GM23338 (cell line): Measurements from ENCODE around the gene ULK4. TPM values are rescaled to one million over a fixed set of nuclear protein-coding genes. Genes with fewer than 3 reads are reported as not detected.
A peak's percentile ranks its signal among the peaks of the same experiment; 100 is the strongest.

Experiments used
- ATAC-seq: fragments of 200-7000 bp; cut with Tn5 transposase; 3 replicates; pipeline ENCODE4 v1.9.1; 2020
- DNase-seq: peaks from one replicate; pipeline ENCODE4 v3.0.0-alpha.2; 2015; ENCODE audit warnings: low spot score
- H2AFZ ChIP-seq: fragments of 200-600 bp; sonication (generic); 2 replicates; pipeline ENCODE4 v1.8.0; 2016; ENCODE audit warnings: antibody characterized with exemption, mild to moderate bottlenecking, moderate library complexity
- H3F3A ChIP-seq: fragments of 200-600 bp; sonication (generic); replicated peaks from 2 replicates; pipeline ENCODE4 v1.8.0; 2017; ENCODE audit warnings: antibody characterized with exemption, mixed run types, low read depth
- H3K27ac ChIP-seq: fragments of 200-600 bp; sonication (generic); 2 replicates; pipeline ENCODE4 v1.6.1; 2016; ENCODE audit warnings: low read depth
- H3K27me3 ChIP-seq: fragments of 200-600 bp; sonication (generic); 2 replicates; pipeline ENCODE4 v1.8.0; 2016; ENCODE audit warnings: mild to moderate bottlenecking, mixed run types, moderate library complexity; ENCODE audit not compliant: insufficient read depth
- H3K36me3 ChIP-seq: fragments of 200-600 bp; sonication (generic); 2 replicates; pipeline ENCODE4 v1.8.0; 2016; ENCODE audit warnings: mild to moderate bottlenecking; ENCODE audit not compliant: insufficient read depth
- H3K4me1 ChIP-seq: fragments of 200-600 bp; sonication (generic); 2 replicates; pipeline ENCODE4 v1.8.0; 2016; ENCODE audit warnings: mild to moderate bottlenecking, moderate library complexity; ENCODE audit not compliant: insufficient read depth
- H3K4me2 ChIP-seq: fragments of 200-600 bp; sonication (generic); 2 replicates; pipeline ENCODE4 v1.7.1; 2017; ENCODE audit warnings: mixed run types
- H3K4me3 ChIP-seq: fragments of 200-600 bp; sonication (generic); 2 replicates; pipeline ENCODE4 v1.6.1; 2016; ENCODE audit warnings: mixed run types
- H3K79me2 ChIP-seq: fragments of 200-600 bp; sonication (generic); replicated peaks from 2 replicates; pipeline ENCODE4 v1.8.0; 2017; ENCODE audit warnings: mild to moderate bottlenecking; ENCODE audit not compliant: insufficient read depth
- H3K9me2 ChIP-seq: fragments of 200-600 bp; sonication (generic); 2 replicates; pipeline ENCODE4 v1.8.0; 2017; ENCODE audit not compliant: insufficient read depth
- H4K20me1 ChIP-seq: fragments of 200-600 bp; sonication (generic); replicated peaks from 2 replicates; pipeline ENCODE4 v1.8.0; 2017; ENCODE audit warnings: mild to moderate bottlenecking; ENCODE audit not compliant: insufficient read depth
- H3K27ac Mint-ChIP-seq: 2 replicates; pipeline ENCODE4 v1.8.0; 2020; ENCODE audit warnings: inconsistent platforms, mild to moderate bottlenecking, moderate library complexity, mixed read lengths
- H3K27me3 Mint-ChIP-seq: 3 replicates; pipeline ENCODE4 v1.8.0; 2022; ENCODE audit warnings: low read depth, mild to moderate bottlenecking, moderate library complexity, mixed read lengths, inconsistent platforms; ENCODE audit not compliant: insufficient read depth, poor library complexity
- H3K36me3 Mint-ChIP-seq: 3 replicates; pipeline ENCODE4 v1.8.0; 2021; ENCODE audit warnings: low read depth, mild to moderate bottlenecking, inconsistent platforms, moderate library complexity, mixed read lengths
- H3K4me1 Mint-ChIP-seq: 3 replicates; pipeline ENCODE4 v1.8.0; 2020; ENCODE audit warnings: mild to moderate bottlenecking, inconsistent platforms, mixed read lengths
- H3K4me3 Mint-ChIP-seq: 3 replicates; pipeline ENCODE4 v1.8.0; 2021; ENCODE audit warnings: moderate library complexity, mild to moderate bottlenecking, inconsistent platforms, mixed read lengths
- H3K9me3 Mint-ChIP-seq: 3 replicates; pipeline ENCODE4 v1.8.0; 2020; ENCODE audit warnings: moderate library complexity, mild to moderate bottlenecking, inconsistent platforms, mixed read lengths
- CREB1 ChIP-seq: fragments of 250-450 bp; sonication (Bioruptor Pico); IDR thresholded peaks from 2 replicates; pipeline ENCODE4 v1.5.0; 2020; ENCODE audit warnings: low read depth, mild to moderate bottlenecking, moderate library complexity
- EZH2 ChIP-seq: fragments of 200-600 bp; sonication (generic); IDR thresholded peaks from one replicate; pipeline ENCODE4 v1.8.0; 2017; ENCODE audit warnings: antibody characterized with exemption, mild to moderate bottlenecking, low read depth; ENCODE audit not compliant: unreplicated experiment
- EZH2phosphoT487 ChIP-seq: fragments of 200-600 bp; sonication (generic); IDR thresholded peaks from one replicate; pipeline ENCODE4 v1.8.1; 2018; ENCODE audit warnings: antibody characterized with exemption; ENCODE audit not compliant: unreplicated experiment
- JUNB ChIP-seq: IDR thresholded peaks from one replicate; pipeline ENCODE4 v1.6.1; 2016; ENCODE audit warnings: antibody characterized with exemption; ENCODE audit not compliant: unreplicated experiment
- NANOG ChIP-seq: IDR thresholded peaks from 2 replicates; pipeline ENCODE4 v1.6.1; 2016; ENCODE audit warnings: antibody characterized with exemption, borderline replicate concordance
- POLR2AphosphoS5 ChIP-seq: IDR thresholded peaks from 2 replicates; pipeline ENCODE4 v1.6.1; 2016; ENCODE audit warnings: antibody characterized with exemption, low read depth
- STAT1 ChIP-seq: IDR thresholded peaks from one replicate; pipeline ENCODE4 v1.6.1; 2016; ENCODE audit warnings: antibody characterized with exemption; ENCODE audit not compliant: unreplicated experiment
- ZNF114 ChIP-seq: fragments of 250-450 bp; sonication (Bioruptor Pico); IDR thresholded peaks from 2 replicates; pipeline ENCODE4 v1.5.0; 2020; ENCODE audit warnings: mild to moderate bottlenecking, moderate library complexity
- polyA plus RNA-seq: library from polyadenylated mRNA; unstranded; fragments of >200 nt; fragmentation: Nextera tagmentation; extraction: Ambion mirVana; gene quantifications from 2 replicates; pipeline ENCODE4 v1.2.1, GENCODE V29; 2016
- total RNA-seq: library from RNA; depleted of rRNA; stranded (reverse); fragments of >200 nt; shearing (Covaris generic); gene quantifications from 2 replicates; pipeline ENCODE4 v1.2.3, GENCODE V29; 2014
- TF ChIP-seq, protein P1 (sequence below), 2 experiments: fragments of 200-600 bp in 1 of 2; sonication (generic) in 1 of 2; conservative IDR thresholded peaks; 2 replicates each; pipeline versions ENCODE4 v1.5.1 to v1.6.1; 2016 to 2017; ENCODE audit warnings: antibody characterized with exemption in 2 of 2, low read depth in 2 of 2, mild to moderate bottlenecking in 2 of 2, moderate library complexity in 1 of 2
- TF ChIP-seq, protein P2 (sequence below): IDR thresholded peaks from 2 replicates; pipeline ENCODE4 v1.6.1; 2016; ENCODE audit warnings: antibody characterized with exemption
- TF ChIP-seq, protein P3 (sequence below): IDR thresholded peaks from one replicate; pipeline ENCODE4 v1.6.1; 2018; ENCODE audit warnings: antibody characterized with exemption; ENCODE audit not compliant: unreplicated experiment

Gene ULK4
- total and polyA plus RNA-seq, 2 experiments from 2014 or later = 20.8 to 41.4 TPM

DNA sequence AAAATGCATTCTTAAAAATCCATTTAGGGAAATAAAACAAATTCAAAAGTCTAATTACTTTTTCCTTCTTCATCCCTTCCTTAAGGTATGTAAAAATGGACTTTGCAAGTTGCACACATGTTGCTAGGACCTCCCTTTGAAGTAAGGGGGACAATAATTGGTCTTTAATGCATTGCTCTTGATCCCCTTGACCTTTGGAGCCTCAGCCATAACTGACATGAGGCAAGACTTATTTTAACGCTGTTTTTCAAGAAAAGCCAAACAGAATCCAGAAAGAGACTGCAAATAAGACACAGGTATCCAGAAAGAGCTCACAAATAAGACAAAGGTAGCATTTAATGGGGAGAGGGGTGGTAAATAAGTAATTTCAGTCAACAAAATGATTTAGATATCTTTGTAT is 301.4 kb downstream of the ULK4 start (continued):
- TF ChIP-seq, protein P1, sequence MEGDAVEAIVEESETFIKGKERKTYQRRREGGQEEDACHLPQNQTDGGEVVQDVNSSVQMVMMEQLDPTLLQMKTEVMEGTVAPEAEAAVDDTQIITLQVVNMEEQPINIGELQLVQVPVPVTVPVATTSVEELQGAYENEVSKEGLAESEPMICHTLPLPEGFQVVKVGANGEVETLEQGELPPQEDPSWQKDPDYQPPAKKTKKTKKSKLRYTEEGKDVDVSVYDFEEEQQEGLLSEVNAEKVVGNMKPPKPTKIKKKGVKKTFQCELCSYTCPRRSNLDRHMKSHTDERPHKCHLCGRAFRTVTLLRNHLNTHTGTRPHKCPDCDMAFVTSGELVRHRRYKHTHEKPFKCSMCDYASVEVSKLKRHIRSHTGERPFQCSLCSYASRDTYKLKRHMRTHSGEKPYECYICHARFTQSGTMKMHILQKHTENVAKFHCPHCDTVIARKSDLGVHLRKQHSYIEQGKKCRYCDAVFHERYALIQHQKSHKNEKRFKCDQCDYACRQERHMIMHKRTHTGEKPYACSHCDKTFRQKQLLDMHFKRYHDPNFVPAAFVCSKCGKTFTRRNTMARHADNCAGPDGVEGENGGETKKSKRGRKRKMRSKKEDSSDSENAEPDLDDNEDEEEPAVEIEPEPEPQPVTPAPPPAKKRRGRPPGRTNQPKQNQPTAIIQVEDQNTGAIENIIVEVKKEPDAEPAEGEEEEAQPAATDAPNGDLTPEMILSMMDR (conservative IDR thresholded peaks at IDR 0.05; ENCODE audit: low read depth in 2 of 2) = no peak

DNA sequence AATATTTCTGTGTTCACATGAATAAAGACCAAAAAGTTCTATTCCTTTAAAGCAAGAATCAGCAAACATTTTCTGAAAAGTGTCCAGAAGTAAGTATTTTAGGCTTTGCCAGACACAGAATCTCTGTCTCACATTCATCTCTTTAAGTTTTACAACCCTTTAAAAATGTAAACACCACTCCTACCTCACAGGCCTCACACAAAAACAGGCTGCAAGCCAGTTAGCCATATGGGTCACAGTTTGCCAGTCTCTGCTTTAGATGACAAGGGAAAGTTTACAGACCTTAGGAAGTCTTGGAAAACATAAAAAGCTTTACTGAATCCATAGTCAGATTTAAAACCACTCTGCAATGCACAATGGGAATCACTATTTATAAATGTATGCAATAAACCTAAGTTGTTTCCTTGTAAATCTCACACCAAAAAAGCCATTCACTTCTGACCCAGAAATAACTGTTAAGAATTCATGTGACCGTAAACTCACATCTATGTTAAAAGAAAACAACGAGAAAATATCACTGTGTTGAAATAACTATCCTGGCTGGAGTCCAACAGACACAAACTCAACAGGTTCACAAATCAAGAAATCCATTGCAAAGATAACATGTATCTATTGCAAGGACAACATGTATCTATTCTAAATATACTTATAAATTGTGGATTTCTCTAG is 308.2 kb downstream of the ULK4 start:
- peaks cover 2% of the 10 kb centered on the region; the same call in 1 of the 2 replicates for H3K36me3 ChIP-seq
- no peak overlapping the region for H2AFZ ChIP-seq
- H3K79me2 ChIP-seq = no peaks in the 10 kb centered on the region
- no peak overlapping the region for H3K27ac Mint-ChIP-seq
- H3K27ac ChIP-seq = no peak overlapping the region
- H3K4me1 Mint-ChIP-seq = peaks cover 3% of the 10 kb centered on the region; the same call in 2 of the 3 replicates
- H3K4me3 Mint-ChIP-seq = no peak overlapping the region
- DNase-seq = no peak
- H3K27me3 ChIP-seq = no peaks in the 10 kb centered on the region
- H3K9me2 ChIP-seq = 0 out of 2 replicates have a peak, but pooled peaks cover 7% of the 10 kb centered on the region
- peaks cover 4% of the 10 kb centered on the region for H3K27me3 Mint-ChIP-seq
- H3K36me3 Mint-ChIP-seq = peaks cover 20% of the 10 kb centered on the region
- TF ChIP-seq, protein P2, sequence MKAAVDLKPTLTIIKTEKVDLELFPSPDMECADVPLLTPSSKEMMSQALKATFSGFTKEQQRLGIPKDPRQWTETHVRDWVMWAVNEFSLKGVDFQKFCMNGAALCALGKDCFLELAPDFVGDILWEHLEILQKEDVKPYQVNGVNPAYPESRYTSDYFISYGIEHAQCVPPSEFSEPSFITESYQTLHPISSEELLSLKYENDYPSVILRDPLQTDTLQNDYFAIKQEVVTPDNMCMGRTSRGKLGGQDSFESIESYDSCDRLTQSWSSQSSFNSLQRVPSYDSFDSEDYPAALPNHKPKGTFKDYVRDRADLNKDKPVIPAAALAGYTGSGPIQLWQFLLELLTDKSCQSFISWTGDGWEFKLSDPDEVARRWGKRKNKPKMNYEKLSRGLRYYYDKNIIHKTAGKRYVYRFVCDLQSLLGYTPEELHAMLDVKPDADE = no peak
- no peak for TF ChIP-seq ZNF114 (CRISPR knock-in tag)
- TF ChIP-seq, protein P3, sequence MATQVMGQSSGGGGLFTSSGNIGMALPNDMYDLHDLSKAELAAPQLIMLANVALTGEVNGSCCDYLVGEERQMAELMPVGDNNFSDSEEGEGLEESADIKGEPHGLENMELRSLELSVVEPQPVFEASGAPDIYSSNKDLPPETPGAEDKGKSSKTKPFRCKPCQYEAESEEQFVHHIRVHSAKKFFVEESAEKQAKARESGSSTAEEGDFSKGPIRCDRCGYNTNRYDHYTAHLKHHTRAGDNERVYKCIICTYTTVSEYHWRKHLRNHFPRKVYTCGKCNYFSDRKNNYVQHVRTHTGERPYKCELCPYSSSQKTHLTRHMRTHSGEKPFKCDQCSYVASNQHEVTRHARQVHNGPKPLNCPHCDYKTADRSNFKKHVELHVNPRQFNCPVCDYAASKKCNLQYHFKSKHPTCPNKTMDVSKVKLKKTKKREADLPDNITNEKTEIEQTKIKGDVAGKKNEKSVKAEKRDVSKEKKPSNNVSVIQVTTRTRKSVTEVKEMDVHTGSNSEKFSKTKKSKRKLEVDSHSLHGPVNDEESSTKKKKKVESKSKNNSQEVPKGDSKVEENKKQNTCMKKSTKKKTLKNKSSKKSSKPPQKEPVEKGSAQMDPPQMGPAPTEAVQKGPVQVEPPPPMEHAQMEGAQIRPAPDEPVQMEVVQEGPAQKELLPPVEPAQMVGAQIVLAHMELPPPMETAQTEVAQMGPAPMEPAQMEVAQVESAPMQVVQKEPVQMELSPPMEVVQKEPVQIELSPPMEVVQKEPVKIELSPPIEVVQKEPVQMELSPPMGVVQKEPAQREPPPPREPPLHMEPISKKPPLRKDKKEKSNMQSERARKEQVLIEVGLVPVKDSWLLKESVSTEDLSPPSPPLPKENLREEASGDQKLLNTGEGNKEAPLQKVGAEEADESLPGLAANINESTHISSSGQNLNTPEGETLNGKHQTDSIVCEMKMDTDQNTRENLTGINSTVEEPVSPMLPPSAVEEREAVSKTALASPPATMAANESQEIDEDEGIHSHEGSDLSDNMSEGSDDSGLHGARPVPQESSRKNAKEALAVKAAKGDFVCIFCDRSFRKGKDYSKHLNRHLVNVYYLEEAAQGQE = no peak
- TF ChIP-seq POLR2AphosphoS5 = no peak
- TF ChIP-seq NANOG = no peak
- no peak for TF ChIP-seq EZH2phosphoT487
- TF ChIP-seq EZH2 = no peak
- TF ChIP-seq STAT1 = no peak
- no peak for TF ChIP-seq JUNB
- no peak for TF ChIP-seq CREB1
- H4K20me1 ChIP-seq = no peaks in the 10 kb centered on the region
- peak overlapping the region; percentile 33; the same call in 1 of the 2 replicates for H3K4me2 ChIP-seq
- H3K4me3 ChIP-seq = no peak overlapping the region
- H3K4me1 ChIP-seq = peaks cover 18% of the 10 kb centered on the region
- H3F3A ChIP-seq = no peaks in the 10 kb centered on the region
- no peak for ATAC-seq
- peaks cover 23% of the 10 kb centered on the region for H3K9me3 Mint-ChIP-seq
